Fibroblast of peridontal ligament (primary cell): Measurements from ENCODE around the gene MMEL1.
"Not testable (repeated sequence)": the region's sequence is repeated elsewhere in the genome, so short reads cannot be mapped to it uniquely, and the experiment has no call there.

ENCODE experiments used
- DNase-seq: peaks from one replicate; pipeline ENCODE4 v3.0.0-alpha.2; 2010; ENCODE audit errors: extremely low read depth

MMEL1 gene

GRCh38 chr1:2557482-2558400 is 75.1 kb downstream of the MMEL1 start:
- no peak for DNase-seq

DNA sequence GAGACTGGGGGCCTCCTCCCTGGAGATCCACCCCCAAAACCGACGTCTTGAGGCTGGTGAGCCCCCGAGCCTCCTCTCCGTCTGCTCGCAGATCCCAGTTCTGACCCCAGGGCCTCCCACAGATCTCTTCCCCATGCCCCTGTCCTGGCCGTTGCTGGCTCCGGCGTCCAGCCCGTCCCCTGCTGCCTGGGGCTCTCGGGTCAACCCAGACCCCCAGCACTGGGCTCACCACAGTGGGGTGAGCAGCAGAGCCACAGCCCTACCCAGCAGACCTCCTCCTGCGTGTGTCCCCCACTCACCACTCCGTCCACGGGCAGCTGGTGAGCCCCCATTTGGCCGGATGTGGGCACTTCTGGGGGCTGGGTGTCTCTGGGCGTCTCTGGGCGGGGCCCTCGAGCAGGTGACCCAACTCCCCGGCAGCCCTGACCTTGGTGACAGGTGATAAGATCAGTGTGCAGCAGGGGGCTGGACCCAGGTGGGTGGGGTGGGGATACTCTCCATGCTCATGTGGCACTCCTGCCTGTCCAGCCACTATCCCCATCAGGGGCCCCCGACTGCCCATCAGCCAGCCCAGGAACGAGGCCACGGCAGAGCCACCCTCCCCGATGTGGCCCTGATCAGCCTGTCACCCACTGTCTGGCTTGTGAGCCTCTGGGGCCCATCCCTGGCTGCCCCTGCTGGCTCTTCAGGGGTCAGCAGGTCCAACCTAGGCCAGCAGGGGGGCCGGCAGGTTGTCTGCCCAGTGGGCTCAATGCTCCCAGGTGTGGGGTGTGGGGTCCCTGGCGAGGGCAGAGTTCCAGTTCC is 75.9 kb downstream of the MMEL1 start:
- no peak for DNase-seq

GRCh38 chr1:2556277-2556677 is 76.5 kb downstream of the MMEL1 start, which contains the start of gene TNFRSF14:
TNFRSF14 (plus strand) TSS chr1:2556371; CDS start chr1:2556665, 294 bp downstream.
- peak; percentile 57 for DNase-seq

GRCh38 chr1:2555634-2556276 is 77.1 kb downstream of the MMEL1 start:
- peak; percentile 39 for DNase-seq

DNA sequence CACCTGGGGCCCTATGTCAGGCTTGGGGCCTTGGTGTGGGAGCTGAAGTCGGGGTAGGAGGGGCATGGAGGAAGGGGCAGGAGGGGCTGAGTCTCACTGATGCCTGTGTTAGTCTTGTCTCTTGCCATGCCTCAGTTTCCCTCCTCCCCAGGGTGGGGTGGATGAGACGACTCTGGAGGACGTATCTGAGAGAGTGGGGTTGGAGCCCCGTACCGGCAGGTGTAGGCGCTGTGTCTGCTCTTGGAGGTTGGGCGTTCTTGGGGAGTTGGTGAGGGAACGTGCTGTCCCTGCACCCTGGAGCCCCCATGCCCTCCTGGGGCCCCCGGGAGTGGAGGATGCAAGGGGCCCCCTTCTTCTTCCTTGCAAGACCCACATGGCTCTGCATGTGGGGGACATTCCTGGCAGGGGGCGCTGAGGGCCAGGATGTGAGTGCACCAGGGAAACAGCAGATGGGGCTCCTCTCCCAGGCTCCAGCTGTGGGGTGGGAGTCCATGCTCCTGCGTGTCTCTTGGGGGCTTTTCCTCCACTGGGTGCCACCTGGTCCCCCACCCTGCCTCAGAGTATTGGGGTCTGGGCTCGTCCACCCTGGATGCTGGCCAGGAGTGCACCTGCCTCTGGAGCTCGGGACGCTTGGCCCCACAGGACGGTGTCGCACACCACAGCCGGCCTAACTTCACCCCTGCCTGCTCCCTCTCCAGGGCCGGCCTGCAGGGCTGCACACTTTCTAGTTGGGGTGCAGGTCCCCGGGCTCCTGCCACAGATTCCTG is 78.0 kb downstream of the MMEL1 start:
- no peak for DNase-seq

DNA sequence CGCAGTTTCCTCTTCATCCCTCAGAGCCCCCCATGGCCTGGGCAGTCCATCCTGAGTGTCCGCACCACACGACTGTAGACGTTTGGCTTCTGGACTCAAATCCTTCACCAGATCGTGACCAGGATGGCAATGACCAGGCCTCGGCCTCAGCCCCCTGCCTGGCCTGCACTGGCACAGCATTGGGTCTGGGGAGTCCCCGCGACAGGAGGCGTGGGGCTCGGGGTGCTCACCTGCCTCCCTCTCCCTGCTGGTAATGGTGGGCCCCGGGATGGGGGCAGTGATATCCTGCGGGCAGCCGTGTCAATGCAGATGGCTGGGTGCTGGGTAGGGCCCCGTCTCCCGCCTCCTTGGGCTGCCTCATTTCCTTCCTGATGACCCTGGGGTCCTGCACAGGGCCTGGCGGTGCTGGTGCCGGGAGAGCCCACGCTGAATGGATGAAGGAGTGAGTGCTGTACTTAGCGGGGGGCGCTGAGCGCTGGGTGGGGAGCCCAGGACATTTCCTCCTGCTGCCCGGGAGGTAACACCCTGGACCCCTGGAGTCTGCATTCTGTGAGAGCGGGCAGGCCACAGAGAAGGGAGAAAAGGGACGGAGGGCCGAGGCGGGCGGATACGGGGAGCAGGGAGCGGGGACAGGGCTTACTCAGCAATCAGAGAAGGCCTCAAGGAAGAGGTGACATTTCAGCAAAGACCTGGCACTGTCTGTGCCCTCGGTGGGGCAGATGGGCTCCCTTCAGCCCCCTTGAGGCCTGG is 78.8 kb downstream of the MMEL1 start:
- no peak for DNase-seq

GRCh38 chr1:2553076-2553475 is 79.7 kb downstream of the MMEL1 start:
- DNase-seq: not testable (repeated sequence)

DNA sequence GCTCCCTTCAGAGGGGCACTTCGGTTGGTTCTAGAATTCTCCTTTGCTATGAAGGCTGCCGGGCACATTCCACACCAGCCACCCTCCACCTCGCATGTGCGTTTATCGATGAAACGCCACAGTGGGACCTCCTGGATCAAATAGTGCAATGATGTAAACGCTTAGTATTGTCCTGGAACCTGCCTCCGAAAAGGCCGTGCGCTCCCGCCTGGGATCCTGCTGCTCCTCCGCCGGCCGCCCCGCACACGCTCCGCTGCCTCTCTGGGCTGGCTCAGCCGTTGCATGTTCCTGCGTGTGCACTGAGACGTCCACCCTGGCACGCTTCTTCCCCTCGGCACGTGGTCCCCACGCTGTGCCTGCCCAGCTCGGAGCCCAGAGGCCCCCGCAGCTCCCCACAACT is 80.6 kb downstream of the MMEL1 start:
- DNase-seq: no peak

DNA sequence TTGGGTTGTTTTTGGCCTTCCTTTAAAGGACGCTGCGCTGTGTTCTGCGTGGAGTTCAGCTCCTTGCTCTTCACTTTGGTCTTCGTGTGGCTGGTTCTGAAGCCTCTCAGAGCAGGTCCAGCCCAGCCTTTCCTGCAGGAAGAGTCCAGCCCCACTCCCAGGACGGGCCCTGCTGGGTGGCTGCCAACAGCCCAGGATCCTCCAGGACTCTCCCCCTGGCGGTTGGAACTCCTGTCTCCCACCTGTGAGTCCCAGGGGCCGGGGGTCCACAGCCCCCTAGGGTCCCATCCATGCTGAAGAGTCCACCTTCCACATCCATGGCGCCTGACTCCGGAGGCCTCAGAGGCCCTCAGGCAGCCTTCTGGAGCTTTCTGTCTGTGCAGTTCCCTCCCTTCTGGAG is 81.3 kb downstream of the MMEL1 start:
- not testable (repeated sequence) for DNase-seq

DNA sequence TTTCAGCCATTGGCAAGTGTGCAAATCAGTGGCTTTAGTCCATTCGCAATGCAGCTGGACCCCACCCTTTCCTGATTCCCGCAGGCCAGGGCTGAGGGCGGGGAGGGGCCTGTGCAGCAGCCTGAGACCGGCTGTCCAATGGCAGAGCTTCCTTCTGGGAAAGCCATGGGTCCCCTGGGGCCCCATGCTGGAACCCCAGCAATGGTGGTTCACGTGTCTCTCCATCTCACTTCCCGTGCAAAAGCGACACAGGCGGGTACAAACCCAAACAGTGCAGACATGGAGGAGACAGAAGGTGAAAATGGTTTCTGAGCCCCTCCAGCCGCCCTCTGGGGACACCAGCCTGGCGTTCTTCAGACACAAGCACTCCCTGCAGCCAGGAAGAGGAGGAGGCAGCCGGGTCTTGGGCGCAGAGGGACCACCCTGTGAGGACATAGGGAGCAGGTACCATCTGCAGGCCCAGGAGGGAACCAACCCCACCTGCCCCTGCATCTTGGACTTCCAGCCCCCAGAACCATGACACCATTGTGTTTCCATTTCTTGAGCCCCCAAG is 82.4 kb downstream of the MMEL1 start:
- not testable (repeated sequence) for DNase-seq

- not testable (repeated sequence) for DNase-seq
These were observed 83.3 kb downstream of the MMEL1 start for GRCh38 chr1:2549367-2550029.

- DNase-seq: peak; percentile 51
These were observed 84.7 kb downstream of the MMEL1 start for GRCh38 chr1:2548068-2548589.

DNA sequence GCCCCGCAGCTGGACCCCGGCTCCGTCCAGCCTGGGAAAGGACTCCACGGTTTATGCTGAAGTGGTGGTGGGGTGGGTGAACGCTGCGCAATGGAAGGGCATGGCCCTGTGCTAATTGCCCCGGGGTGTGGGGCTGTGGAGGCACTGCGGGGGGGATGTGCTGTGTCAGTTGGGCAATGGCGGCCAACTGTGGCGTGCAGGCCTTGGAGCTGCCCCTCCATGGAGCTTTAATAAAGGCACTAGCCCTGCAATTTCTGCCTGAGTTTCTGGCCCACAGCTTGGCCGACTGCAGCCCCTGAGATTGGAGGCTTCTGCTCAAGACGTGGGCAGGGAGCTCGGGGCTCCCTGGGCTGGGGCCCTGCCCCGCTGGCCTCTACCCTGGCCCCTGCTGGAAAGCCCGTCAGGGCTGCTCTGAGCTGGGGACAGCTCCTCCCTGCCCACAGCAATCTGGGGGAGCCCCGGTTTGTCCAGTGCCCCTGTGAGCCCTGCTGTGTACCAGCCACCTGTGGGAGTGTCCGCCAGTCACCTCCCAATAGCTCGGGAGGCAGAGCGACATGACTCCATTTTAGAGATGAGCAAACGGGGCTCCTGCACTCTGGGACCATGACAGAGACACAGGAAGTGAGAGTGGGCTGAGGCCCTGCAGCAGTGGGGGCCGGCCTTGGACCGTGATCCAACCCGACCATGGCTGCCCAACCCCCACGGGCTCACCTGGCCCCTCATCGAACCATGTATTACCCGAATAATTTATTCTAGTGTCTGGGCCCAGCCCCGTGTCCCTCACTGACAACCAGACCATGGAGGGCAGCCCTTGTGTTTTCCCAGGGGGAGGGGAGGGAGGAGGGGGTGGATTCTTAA is 85.4 kb downstream of the MMEL1 start:
- no peak for DNase-seq

DNA sequence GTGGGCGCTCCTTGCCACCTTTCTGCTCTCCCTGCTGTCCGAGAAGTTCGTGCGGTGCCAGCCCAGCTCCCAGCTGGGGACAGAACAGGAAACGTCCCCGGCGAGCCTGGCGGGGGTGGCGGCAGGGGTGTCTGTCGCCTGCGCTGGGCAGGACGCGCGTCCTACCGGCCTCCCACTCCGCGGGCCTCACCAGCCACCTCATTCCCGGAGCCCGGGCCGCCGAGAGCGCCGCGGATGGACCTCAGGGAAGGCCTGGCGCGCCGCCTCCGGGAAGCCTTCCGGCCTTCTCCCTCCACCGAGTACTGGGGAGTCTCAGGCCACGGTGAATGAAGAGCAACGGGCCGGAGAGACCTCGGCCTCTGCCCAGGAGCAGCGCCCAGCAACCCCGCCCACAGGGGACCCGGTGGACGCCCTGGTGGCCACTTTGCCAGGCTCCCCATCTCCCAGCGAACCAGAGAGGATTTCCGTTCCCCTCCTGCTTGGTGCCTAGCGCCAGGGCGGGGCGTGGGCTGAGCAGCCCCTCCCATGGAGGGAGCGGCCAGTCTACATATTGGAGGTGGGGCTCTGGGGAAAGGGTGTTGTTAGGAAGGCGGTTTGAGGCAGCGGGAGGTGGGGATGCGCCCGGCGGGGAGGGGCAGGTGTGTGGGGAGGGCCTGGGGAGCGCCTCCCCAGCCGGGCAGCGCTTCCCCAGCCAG is 86.2 kb downstream of the MMEL1 start:
- peak; percentile 47 for DNase-seq

GRCh38 chr1:2545754-2546514 is 86.9 kb downstream of the MMEL1 start:
- DNase-seq: peak; percentile 47

DNA sequence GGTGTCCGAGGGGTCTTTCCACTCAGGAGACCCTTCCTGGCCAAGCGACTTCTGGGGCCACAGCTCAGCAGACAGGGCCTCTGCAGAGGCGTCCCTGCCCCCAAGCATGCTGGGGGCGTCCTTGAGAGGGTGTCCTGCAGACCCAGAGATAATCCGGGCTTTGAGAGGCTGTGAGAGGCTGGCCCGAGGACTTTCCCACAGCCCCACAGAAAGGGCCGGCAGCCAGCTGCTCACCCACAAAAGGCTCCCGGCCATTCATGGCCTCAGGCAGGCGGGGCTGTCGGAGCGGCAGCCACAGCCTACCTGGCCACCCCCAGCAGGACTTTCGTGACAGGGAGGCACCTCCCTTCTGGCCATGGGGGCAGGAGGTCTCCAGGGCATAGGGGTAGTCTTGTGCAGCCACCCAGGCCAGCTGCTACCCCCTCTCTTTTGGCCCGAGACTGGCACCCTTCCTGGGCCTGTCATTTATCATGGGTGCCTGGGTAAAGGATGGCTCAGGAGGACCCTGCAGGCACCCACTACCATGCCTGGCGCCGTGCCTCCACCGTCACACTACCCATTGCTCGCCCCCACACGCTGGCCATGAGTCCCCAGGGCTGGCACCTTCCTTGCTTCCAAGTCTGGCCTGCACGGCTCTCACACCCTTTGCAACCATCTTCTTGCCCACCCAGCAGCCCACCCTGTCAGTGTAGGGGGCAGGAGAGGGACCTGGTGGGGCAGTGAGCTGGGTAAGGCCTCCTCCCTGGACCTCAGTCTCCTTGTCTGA is 87.8 kb downstream of the MMEL1 start:
- DNase-seq: no peak
